T-helper 1 cell (primary cell): ENCODE measurements around the gene DAZ2.
"Not testable (repeated sequence)": the region's sequence is repeated elsewhere in the genome, so short reads cannot be mapped to it uniquely, and the experiment has no call there.

Experiments used
- DNase-seq, 5 donors: peaks; one replicate each; pipeline ENCODE4 v3.0.0-alpha.2; 2012 to 2020
- total RNA-seq, 4 donors: gene quantifications; one replicate each; lab custom pipeline; 2026; lab: John Stamatoyannopoulos, UW

The DAZ2 gene
- 0 reads per million in 4 donors for total RNA-seq

- not testable (repeated sequence) for DNase-seq
Measured at GRCh38 chrY:23219233-23219632, at the start of gene DAZ2. DAZ2 (plus strand) TSS chrY:23219533; CDS start chrY:23219741, 208 bp downstream.

GRCh38 chrY:23198908-23199307 lies 20.4 kb upstream of the DAZ2 start, which contains the start of gene DAZ1:
DAZ1 (minus strand) TSS chrY:23199008; CDS start chrY:23198800, 208 bp downstream.
- DNase-seq = not testable (repeated sequence)

- not testable (repeated sequence) for DNase-seq
Measured at GRCh38 chrY:23207455-23207854, 11.9 kb upstream of the DAZ2 start.

GRCh38 chrY:23209802-23210495 lies 9.4 kb upstream of the DAZ2 start:
- not testable (repeated sequence) for DNase-seq

- DNase-seq = not testable (repeated sequence)
Measured at GRCh38 chrY:23210681-23211080, 8.7 kb upstream of the DAZ2 start.
